GM19468 (cell line): ENCODE measurements around the gene RADIL.
"Not testable (repeated sequence)": the region's sequence is repeated elsewhere in the genome, so short reads cannot be mapped to it uniquely, and the experiment has no call there.

Source experiments
- ATAC-seq: cut with Tn5 transposase; IDR thresholded peaks from one replicate; pipeline ENCODE4 v1.9.1; 2021; ENCODE audit warnings: mild to moderate bottlenecking, moderate library complexity, moderate number of reproducible peaks; ENCODE audit not compliant: unreplicated experiment; ENCODE audit errors: extremely low read depth

RADIL gene

GRCh38 chr7:4794591-4795350, 88.7 kb downstream of the RADIL start:
- no peak for ATAC-seq

- ATAC-seq = not testable (repeated sequence)
Observed at GRCh38 chr7:4794171-4794570, 89.3 kb downstream of the RADIL start.

DNA sequence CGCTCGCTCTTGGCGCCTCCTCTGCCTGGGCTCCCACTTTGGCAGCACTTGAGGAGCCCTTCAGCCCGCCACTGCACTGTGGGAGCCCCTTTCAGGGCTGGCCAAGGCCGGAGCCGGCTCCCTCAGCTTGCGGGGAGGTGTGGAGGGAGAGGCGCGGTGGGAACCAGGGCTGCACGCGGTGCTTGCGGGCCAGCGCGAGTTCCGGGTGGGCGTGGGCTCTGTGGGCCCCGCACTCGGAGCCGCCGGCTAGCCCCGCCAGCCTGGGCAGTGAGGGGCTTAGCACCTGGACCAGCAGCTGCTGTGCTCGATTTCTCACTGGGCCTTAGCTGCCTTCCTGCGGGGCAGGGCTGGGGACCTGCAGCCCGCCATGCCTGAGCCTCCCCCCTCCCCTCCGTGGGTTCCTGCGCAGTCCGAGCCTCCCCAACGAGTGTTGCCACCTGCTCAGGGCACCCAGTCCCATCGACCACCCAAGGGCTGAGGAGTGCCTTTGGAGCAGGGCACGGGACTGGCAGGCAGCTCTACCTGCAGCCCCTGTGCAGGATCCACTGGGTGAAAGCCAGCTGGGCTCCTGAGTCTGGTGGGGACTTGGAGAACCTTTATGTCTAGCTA, 90.0 kb downstream of the RADIL start:
- not testable (repeated sequence) for ATAC-seq

DNA sequence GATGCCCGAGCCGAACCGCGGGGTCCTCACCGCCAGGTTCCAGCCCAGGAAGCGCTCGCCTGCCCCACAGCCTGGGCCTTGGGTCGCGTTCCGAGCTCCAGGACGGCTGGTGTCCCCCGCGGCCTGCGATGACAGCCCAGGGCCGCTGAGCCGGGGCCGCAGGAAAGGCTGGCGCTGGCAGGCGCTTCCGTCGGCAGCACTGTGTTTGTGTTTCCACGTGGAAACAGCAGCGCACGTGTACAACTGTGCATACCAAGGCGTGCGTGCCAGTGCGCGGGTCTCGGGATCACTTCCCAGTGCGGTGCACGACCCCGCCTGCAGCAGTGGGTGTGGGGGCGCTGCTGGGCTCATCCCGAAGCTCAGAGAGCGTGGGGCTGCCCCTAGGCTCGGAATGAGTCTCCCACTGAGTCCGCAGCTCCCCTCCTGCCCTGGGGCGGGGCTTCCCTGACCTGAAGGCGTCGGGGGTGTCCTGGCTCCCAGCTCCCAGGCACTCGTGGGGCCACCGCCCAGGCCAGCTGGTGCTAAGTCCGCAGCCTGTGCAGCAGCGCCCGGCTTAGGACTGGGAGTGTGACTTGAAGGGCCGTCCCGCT, 90.9 kb downstream of the RADIL start:
- ATAC-seq = no peak

DNA sequence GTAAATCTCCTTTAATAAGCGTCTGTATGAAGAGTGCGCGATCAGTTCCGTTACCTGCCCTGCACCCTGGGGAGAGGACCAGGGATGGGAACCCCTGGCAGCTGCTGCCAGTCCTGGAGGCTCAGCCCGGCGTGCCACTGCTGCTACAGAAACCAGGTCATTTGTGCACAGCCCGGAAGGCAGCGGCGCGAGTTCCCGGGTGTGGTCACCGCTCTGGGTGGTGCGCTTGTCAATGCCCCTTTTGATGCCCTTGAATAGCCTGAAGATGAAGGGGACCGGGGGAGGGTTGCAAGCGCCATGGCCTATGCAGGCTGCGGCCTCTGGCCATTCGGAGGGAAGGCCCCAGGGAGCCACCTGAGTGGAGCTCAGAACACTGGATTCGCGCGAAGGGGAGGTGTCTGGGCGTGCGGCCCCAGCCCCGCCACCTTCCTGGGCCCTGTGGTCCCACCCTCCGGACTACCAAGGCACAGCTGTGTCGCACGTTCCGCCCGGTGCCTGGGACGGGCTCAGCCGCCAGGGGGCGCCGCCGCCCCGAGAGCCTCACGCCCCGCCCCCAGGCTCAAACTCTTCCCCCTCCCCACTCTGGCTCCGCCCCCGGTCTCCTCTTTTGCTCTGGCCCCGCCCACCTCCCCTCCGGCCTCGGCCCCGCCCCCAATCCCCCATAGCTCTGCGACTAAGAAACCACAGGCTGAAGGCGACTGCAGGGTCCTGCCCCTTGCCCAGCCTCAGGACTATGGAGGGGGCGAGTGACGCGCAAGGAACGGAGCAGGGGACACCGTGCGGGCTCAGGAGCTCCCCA, 91.6 kb downstream of the RADIL start:
- no peak for ATAC-seq

GRCh38 chr7:4791101-4791737, 92.3 kb downstream of the RADIL start:
- ATAC-seq = no peak

DNA sequence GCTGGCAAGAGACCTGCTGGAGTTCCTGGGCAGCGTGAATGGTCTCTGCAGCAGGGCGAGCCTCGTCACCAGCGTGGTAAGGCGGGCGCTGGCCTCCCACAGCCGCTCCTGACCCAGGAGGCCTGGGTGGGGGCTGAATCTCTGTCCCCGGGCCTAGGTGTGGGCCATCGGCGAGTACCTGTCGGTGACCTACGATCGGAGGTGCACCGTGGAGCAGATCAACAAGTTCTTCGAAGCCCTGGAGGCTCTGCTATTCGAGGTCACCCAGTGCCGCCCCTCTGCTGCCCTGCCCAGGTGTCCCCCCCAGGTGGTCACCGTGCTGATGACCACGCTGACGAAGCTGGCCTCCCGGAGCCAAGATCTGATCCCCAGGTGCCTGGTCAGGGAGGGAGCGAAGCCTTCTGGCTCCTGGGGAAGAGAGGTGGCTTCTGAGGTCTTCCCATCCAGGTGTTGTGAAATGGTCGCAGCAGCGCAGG, 93.0 kb downstream of the RADIL start:
- no peak for ATAC-seq

DNA sequence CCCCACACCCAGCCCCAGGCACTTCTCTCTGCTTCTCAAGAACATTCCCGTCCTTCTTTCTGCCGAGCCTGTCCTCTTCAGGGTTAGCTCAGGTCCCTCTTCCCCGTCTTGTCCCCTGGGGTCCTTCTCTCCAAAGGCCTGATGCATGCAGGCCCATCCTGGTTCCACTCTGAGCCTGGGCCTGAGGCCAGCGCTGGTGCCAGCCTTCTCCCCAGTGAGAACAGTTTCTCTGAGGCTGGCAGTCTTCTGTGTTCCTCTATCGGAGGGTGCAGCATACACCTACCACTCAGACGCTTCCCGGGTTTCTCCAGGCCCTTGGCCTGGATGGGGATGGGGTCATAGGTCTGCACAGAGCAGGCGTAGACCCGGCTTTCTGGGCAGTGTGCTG, 93.4 kb downstream of the RADIL start:
- no peak for ATAC-seq

GRCh38 chr7:4789194-4790077, 94.1 kb downstream of the RADIL start:
- ATAC-seq = no peak

GRCh38 chr7:4788627-4789189, 94.8 kb downstream of the RADIL start:
- ATAC-seq = no peak

- no peak for ATAC-seq
Observed at GRCh38 chr7:4787947-4788626, 95.4 kb downstream of the RADIL start.

DNA sequence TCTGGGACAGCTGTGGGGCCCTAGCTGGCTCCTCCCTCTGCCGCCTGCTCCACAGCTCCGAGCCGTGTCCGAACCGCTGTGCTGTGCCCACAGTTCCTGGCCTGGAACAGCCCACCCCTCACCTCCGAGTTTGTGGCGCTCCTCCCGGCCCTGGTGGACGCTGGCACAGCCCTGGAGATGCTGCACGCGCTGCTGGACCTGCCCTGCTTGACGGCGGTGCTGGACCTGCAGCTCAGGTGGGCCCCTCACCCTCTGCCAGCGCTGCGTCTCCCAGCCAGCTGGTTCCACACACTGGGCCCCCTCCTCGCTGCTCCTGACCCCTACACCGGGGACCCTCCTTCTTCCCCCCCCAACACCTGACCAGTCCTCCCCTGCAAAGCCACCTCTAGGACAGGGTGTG, 96.0 kb downstream of the RADIL start:
- ATAC-seq = no peak

- no peak for ATAC-seq
Observed at GRCh38 chr7:4786015-4786414, 97.5 kb downstream of the RADIL start.

DNA sequence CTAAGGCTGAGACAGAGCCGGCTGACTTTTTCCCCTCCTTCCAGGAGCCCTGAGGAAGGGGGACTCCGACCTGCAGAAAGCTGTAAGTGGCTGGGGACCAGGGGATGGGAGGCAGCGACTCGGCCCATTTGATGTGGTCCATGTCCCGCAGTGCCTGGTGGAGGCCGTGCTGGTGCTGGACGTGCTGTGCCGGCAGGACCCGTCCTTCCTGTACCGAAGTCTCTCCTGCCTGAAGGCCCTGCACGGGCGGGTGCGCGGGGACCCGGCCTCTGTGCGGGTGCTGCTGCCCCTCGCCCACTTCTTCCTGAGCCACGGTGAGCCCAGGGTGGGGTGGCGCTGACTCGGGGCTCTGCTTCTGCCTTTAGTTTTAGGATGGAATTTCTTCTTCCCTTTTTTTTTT, 98.1 kb downstream of the RADIL start:
- no peak for ATAC-seq

DNA sequence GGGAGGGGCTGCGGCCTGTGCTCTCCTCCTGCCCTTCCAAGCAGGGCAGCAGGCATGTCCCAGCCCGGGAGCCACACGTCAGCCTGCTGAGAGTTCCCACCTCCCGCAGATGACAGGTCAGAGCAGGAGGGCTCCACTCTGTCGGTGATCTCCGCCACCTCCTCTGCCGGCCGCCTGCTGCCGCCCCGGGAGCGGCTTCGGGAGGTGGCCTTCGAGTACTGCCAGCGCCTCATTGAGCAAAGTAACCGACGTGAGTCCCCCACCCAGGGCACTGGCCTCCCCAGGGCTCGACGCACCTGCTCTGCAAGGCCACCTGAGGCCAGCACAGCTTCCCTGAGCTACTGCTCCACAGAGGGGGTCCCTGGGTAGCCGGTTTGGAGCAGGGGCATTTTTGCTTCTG, 98.7 kb downstream of the RADIL start:
- no peak for ATAC-seq

DNA sequence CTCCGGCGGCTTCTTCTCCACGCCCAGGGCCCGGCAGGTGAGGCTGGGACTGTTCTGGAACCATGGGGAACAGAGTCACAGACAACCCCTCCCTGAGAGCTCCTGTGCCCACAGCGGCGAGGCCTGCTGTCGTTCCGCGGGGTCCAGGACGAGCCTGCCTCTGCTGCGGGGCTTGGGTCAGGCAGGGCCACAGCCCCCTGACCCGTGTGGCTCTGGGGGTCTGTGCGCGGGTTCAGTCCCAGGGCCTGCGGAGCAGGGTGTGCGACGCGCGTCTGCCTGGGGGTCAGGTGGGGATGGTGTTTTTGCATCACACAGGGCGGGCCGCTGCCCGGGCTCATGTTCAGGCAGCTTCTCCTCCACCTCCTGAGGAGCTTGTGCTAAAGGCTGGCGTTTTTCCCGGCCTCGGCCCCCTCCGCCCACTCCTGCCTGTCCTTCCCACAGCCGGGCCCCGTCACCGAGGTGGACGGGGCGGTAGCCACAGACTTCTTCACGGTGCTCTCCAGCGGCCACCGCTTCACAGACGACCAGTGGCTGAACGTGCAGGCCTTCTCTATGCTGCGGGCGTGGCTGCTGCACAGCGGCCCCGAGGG, 99.7 kb downstream of the RADIL start:
- ATAC-seq = no peak

DNA sequence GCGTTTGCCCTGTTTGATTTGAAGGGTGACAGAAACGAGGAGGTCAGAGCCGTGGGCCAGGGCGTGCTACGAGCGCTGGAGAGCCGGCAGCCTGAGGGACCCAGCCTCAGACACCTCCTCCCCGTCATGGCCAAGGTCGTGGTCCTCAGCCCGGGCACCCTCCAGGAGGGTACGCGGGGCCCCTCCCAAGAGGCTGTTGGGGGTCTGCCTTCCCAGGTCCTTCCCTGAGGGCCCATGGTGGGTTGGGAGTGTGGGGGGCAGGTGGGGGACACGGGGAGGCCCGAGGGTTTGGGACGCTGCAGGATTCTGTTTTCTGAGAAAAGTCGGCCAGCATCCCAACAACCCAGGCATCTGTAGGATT, 100.2 kb downstream of the RADIL start:
- no peak for ATAC-seq
